Colonic mucosa (tissue), 4 donors: ENCODE measurements around the gene CHD1L. TPM values are rescaled to one million over a fixed set of nuclear protein-coding genes. Genes with fewer than 3 reads are reported as not detected.

Experiments
- DNase-seq: peaks from one replicate; pipeline ENCODE4 v3.0.0-alpha.2; 2020
- H3K27ac ChIP-seq: fragments of 200-600 bp; one replicate; pipeline ENCODE4 v1.8.0; 2021
- H3K27me3 ChIP-seq: fragments of 200-600 bp; one replicate; pipeline ENCODE4 v1.8.0; 2021
- H3K36me3 ChIP-seq: fragments of 200-600 bp; one replicate; pipeline ENCODE4 v1.8.0; 2021
- H3K4me1 ChIP-seq: fragments of 200-600 bp; one replicate; pipeline ENCODE4 v1.8.0; 2021; ENCODE audit warnings: mild to moderate bottlenecking
- H3K4me3 ChIP-seq: fragments of 200-600 bp; one replicate; pipeline ENCODE4 v1.8.0; 2021
- H3K9ac ChIP-seq, 2 donors: one replicate each; pipeline ENCODE4 v1.7.0; 2013; ENCODE audit warnings: control low read depth in 2 of 2, low read depth in 2 of 2, low read length in 2 of 2
- H3K9me3 ChIP-seq: fragments of 200-600 bp; one replicate; pipeline ENCODE4 v1.8.0; 2021
- CTCF ChIP-seq: fragments of 200-600 bp; IDR thresholded peaks from one replicate; pipeline ENCODE4 v1.8.0; 2022; ENCODE audit warnings: antibody characterized with exemption, mild to moderate bottlenecking
- intact Hi-C: fragments of 100-400 bp; cut with DNase I; formaldehyde crosslinking; loops from one replicate; pipeline ENCODE4 v1.14.1; 2022
- total RNA-seq, 2 donors: library from RNA; stranded (reverse); fragmentation: NEBNext Ultra II Directional in 1 of 2; extraction: Animal tissue kit (Norgen Biotek cat#: 25700) in 1 of 2; gene quantifications; one replicate each; pipeline ENCODE4 v1.2.1, GENCODE V29; 2021
- donor health status: healthy.
- donor health status: DM: no; HTN: no; CAD: no.
- donor health status: DM: no; HTN: no; CAD: no.

The CHD1L gene
- total RNA-seq, 2 donors from 2014 or later, result 34.7 to 40.7 TPM

DNA sequence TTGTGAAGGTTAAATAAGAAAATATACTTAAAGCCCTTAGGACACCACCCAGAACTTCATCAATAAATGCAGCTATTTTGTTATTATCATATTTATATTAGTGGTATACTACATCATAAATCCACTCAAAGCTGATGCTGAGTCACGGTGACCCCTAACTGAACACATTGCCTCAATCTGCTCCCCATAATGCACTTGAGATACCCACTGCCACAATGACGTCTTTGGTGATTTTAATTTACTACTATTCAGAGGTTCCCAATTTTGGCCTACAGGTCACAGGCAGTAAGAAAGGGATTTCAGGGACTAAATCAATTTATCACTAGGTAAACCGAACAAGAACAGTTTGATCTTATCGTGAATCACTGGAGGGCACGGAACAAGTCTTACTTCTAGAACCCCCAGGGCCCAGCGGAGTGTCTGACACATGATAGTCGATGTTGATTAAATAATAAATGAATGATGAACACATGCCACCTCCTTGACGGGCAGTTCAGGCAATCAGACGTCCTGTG is 493 bp upstream of the CHD1L start:
- intact Hi-C loops, result loop anchor here (2.0 to 10.0 kb wide), 2 partner anchors 69 to 157 kb away; partner anchors contain the start of gene PRKAB2
- Histone ChIP-seq H3K4me1 (peaks cover 3% of the 10 kb centered on the region), H3K9ac (peak overlapping the region; percentile 44 to 88), H3K4me3 (peak overlapping the region; percentile 100), H3K27ac (peak overlapping the region; percentile 95), H3K9me3 (no peaks in the 10 kb centered on the region), H3K36me3 (no peaks in the 10 kb centered on the region), H3K27me3 (no peaks in the 10 kb centered on the region)
- DNase-seq, result no peak
- TF ChIP-seq CTCF, result no peak

GRCh38 chr1:147243228-147243685 is 773 bp downstream of the CHD1L start:
- peak overlapping the region; percentile 79 to 88 for H3K9ac ChIP-seq
- peak overlapping the region; percentile 100 for H3K4me3 ChIP-seq
- no peaks in the 10 kb centered on the region for H3K27me3 ChIP-seq
- H3K27ac ChIP-seq, result peak overlapping the region; percentile 95
- intact Hi-C loops, result loop anchor here (2.0 to 10.0 kb wide), 2 partner anchors 70 to 158 kb away; partner anchors contain the start of gene PRKAB2
- H3K36me3 ChIP-seq, result no peaks in the 10 kb centered on the region
- TF ChIP-seq CTCF, result no peak
- H3K9me3 ChIP-seq, result no peaks in the 10 kb centered on the region
- DNase-seq, result peak; percentile 47
- no peaks in the 10 kb centered on the region for H3K4me1 ChIP-seq

GRCh38 chr1:147243841-147244240 is 1.4 kb downstream of the CHD1L start:
- intact Hi-C loops, result loop anchor here (2.0 to 10.0 kb wide), 2 partner anchors 71 to 159 kb away; partner anchors contain the start of gene PRKAB2
- H3K27ac ChIP-seq, result no peak overlapping the region

DNA sequence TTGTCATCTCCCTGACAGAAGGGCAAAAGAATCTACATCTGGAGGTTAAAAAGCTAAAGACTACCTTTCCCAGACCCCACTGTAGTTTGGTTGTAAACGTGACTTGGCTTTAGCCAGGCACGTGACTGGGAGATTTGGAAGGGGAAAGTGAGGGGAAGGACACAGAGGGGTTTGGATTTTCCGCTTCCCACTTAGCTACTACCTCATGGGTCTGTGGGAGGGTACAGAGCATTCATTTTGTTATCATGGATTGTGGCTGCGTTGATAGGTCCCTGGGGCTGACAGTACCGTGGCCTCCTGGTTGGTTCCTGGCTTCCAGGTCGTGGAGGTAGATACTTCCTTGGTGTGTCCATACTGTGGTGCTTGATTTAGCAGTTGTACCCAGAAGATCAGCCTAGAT is 2.6 kb downstream of the CHD1L start:
- no peak for DNase-seq
- Histone ChIP-seq H3K27me3 (no peaks in the 10 kb centered on the region), H3K4me1 (no peaks in the 10 kb centered on the region), H3K4me3 (no peak overlapping the region), H3K36me3 (no peaks in the 10 kb centered on the region), H3K9ac (no peak overlapping the region), H3K9me3 (no peaks in the 10 kb centered on the region), H3K27ac (no peak overlapping the region)
- no peak for TF ChIP-seq CTCF
- intact Hi-C loops, result loop anchor here (10.0 kb wide), 1 partner anchor 160 kb away; no protein-coding TSS in a partner anchor

More at GRCh38 chr1:147243841-147244240, 1.4 kb downstream of the CHD1L start:
- DNase-seq, result no peak
- no peaks in the 10 kb centered on the region for H3K27me3 ChIP-seq
- H3K4me3 ChIP-seq, result peak overlapping the region; percentile 100
- no peak for TF ChIP-seq CTCF
- H3K9me3 ChIP-seq, result no peaks in the 10 kb centered on the region
- H3K4me1 ChIP-seq, result no peaks in the 10 kb centered on the region
- peak overlapping the region; percentile 79 to 88 for H3K9ac ChIP-seq
- H3K36me3 ChIP-seq, result no peaks in the 10 kb centered on the region

DNA sequence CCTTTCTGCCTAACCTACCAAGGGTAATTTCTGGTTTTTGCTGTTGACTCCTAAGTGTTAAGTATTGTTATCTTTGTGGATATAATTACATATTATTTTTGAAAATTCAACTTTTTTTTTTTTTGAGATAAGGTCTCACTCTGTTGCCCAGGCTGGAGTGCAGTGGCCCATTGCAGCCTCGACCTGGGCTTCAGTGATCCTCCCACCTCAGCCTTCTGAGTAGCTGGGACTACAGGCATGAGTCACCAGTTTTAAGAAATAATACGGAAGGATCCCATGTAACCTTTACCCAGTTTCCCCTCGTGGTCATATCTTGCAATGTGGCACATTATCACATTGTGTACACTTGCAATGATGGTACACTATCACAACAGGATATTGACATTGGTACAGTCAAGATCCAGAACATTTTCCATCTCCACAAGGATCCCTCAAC is 3.1 kb downstream of the CHD1L start:
- Histone ChIP-seq H3K27me3 (no peaks in the 10 kb centered on the region), H3K36me3 (no peaks in the 10 kb centered on the region), H3K9ac (no peak overlapping the region), H3K4me3 (no peak overlapping the region), H3K4me1 (no peaks in the 10 kb centered on the region), H3K9me3 (no peaks in the 10 kb centered on the region), H3K27ac (no peak overlapping the region)
- TF ChIP-seq CTCF, result no peak
- no peak for DNase-seq
- intact Hi-C loops, result loop anchor here (10.0 kb wide), 1 partner anchor 161 kb away; no protein-coding TSS in a partner anchor
